GM12878 (cell line): ENCODE data around the gene DOCK2. TPM values are rescaled to one million over a fixed set of nuclear protein-coding genes. Genes with fewer than 3 reads are reported as not detected.

Experiments
- ATAC-seq: fragments of 200-7000 bp; cut with Tn5 transposase; 3 replicates; pipeline ENCODE4 v1.9.1; 2020; ENCODE audit warnings: mild to moderate bottlenecking, moderate library complexity
- BruUV-seq: library from RNA; stranded (reverse); fragments of 400-500 nt; replicated peaks from 2 replicates; lab custom pipeline; 2021; lab: Mats Ljungman, UMichigan
- CTCF ChIA-PET: fragments of 300-600 bp; sonication (Branson Sonifier 250); formaldehyde crosslinking; extraction: SDS; loops from one replicate; lab custom pipeline; 2021; ENCODE audit warnings: inconsistent platforms; lab: Yijun Ruan, JAX
- POLR2A ChIA-PET: fragments of 350-600 bp; formaldehyde crosslinking; extraction: SDS; loops from one replicate; lab custom pipeline; 2021; ENCODE audit warnings: inconsistent platforms; lab: Charles Lee
- RAD21 ChIA-PET: fragments of 300-600 bp; sonication (Branson Sonifier 250); formaldehyde crosslinking; loops from one replicate; lab custom pipeline; 2023; ENCODE audit warnings: antibody characterized with exemption; ENCODE audit not compliant: unreplicated experiment; lab: Charles Lee
- SMC1A ChIA-PET: fragments of 300-600 bp; sonication (Branson Sonifier 250); formaldehyde crosslinking; loops from one replicate; lab custom pipeline; 2023; ENCODE audit not compliant: unreplicated experiment, uncharacterized antibody; lab: Charles Lee
- DNase-seq: peaks from one replicate; pipeline ENCODE4 v3.0.0-alpha.2; 2011; ENCODE audit warnings: low read depth, low spot score
- FAIRE-seq: peaks from 3 replicates; lab custom pipeline; 2011; peaks lifted over from hg19 to GRCh38; lab: Jason Lieb, UNC
- H2AFZ ChIP-seq: 2 replicates; pipeline ENCODE4 v1.6.0; 2011; ENCODE audit warnings: low read depth, low read length, control low read depth; ENCODE audit not compliant: control insufficient read depth
- H3K27ac ChIP-seq: 2 replicates; pipeline ENCODE4 v1.5.1; 2011; ENCODE audit warnings: control low read depth; ENCODE audit not compliant: control insufficient read depth, insufficient read depth
- H3K27me3 ChIP-seq, 2 experiments: replicated peaks in 1 of 2; 2 replicates each; pipeline versions ENCODE4 v1.6.0 to v1.6.1; 2011; ENCODE audit warnings: low read length in 1 of 2; ENCODE audit not compliant: control insufficient read depth in 2 of 2, insufficient read depth in 2 of 2
- H3K36me3 ChIP-seq, 2 experiments: 2 replicates each; pipeline ENCODE4 v1.5.1; 2011; ENCODE audit warnings: low read length in 1 of 2; ENCODE audit not compliant: control insufficient read depth in 2 of 2, insufficient read depth in 2 of 2
- H3K4me1 ChIP-seq: 2 replicates; pipeline ENCODE4 v1.6.1; 2011; ENCODE audit warnings: mild to moderate bottlenecking, low read length, moderate library complexity, mixed read lengths; ENCODE audit not compliant: control insufficient read depth, insufficient read depth
- H3K4me2 ChIP-seq: 2 replicates; pipeline ENCODE4 v1.6.0; 2011; ENCODE audit warnings: control low read depth; ENCODE audit not compliant: control insufficient read depth, insufficient read depth
- H3K4me3 ChIP-seq: fragments of 200-600 bp; sonication (generic); 2 replicates; pipeline ENCODE4 v1.5.1; 2016
- H3K79me2 ChIP-seq: 2 replicates; pipeline ENCODE4 v1.6.0; 2011; ENCODE audit warnings: low read length; ENCODE audit not compliant: control insufficient read depth, insufficient read depth
- H3K9ac ChIP-seq: 2 replicates; pipeline ENCODE4 v1.8.0; 2011; ENCODE audit warnings: low read length, control low read depth, mixed read lengths; ENCODE audit not compliant: control insufficient read depth, insufficient read depth
- H3K9me3 ChIP-seq: replicated peaks from 3 replicates; pipeline ENCODE4 v1.5.1; 2011; ENCODE audit warnings: mild to moderate bottlenecking, low read length; ENCODE audit not compliant: control insufficient read depth, insufficient read depth
- H4K20me1 ChIP-seq: 2 replicates; pipeline ENCODE4 v1.6.0; 2011; ENCODE audit not compliant: control insufficient read depth, insufficient read depth
- RAD51 ChIP-seq: fragments of 450-650 bp; IDR thresholded peaks from 2 replicates; pipeline ENCODE4 v1.6.1; 2016; ENCODE audit warnings: moderate library complexity, mild to moderate bottlenecking, inconsistent platforms
- SMAD1 ChIP-seq: fragments of 450-650 bp; IDR thresholded peaks from 2 replicates; pipeline ENCODE4 v1.6.1; 2018; ENCODE audit warnings: mild to moderate bottlenecking, low read depth; ENCODE audit not compliant: partially characterized antibody
- WGBS: methylation state at CpG from one replicate; pipeline ENCODE4 v1.1.6; 2016; ENCODE audit warnings: low lambda C conversion rate; ENCODE audit not compliant: insufficient replicate concordance, insufficient coverage; ENCODE audit errors: missing lambda C conversion rate; 5-methylcytosine and 5-hydroxymethylcytosine counted together
- in situ Hi-C: fragments of 300-500 bp; cut with MboI; formaldehyde crosslinking; loops from 9 replicates; pipeline ENCODE4 v1.14.3; 2018; ENCODE audit warnings: mixed read lengths
- intact Hi-C: fragments of 100-400 bp; cut with micrococcal nuclease; formaldehyde crosslinking; loops from one replicate; pipeline ENCODE4 v1.14.2; 2022; ENCODE audit not compliant: unreplicated experiment
- polyA plus RNA-seq, 11 experiments: library from polyadenylated mRNA; depleted of rRNA in 4 of 11; unstranded in 6 of 11; stranded (reverse) in 5 of 11; fragments of >200 nt; fragmentation: Nextera tagmentation in 4 of 11; fragmentation: Illumina TruSeq in 1 of 11; extraction: Ambion mirVana in 4 of 11; extraction: Trizol in 1 of 11; gene quantifications; 1 replicate in 1 of 11; 2 replicates in 10 of 11; pipeline versions ENCODE4 v1.2.1 to v1.2.3, GENCODE V29; 2011 to 2016; ENCODE audit warnings: inconsistent platforms in 2 of 11, missing spikeins in 2 of 11, low read depth in 1 of 11
- total RNA-seq, 4 experiments: library from RNA; depleted of rRNA in 3 of 4; stranded (reverse); fragments of >200 nt in 3 of 4; fragmentation: Illumina TruSeq in 1 of 4; extraction: Trizol in 1 of 4; gene quantifications; 2 replicates each; pipeline versions ENCODE4 v1.2.1 to v1.2.3, GENCODE V29; 2013 to 2021
- TF ChIP-seq, protein P1 (sequence below), 3 experiments: IDR thresholded peaks in 2 of 3; conservative IDR thresholded peaks in 1 of 3; 2 replicates each; pipeline ENCODE4 v1.5.1; 2011; ENCODE audit warnings: low read depth in 3 of 3, low read length in 3 of 3, mild to moderate bottlenecking in 3 of 3, control low read depth in 2 of 3, moderate library complexity in 2 of 3, inconsistent platforms in 1 of 3, mixed read lengths in 1 of 3; ENCODE audit not compliant: control insufficient read depth in 2 of 3, insufficient read depth in 1 of 3; ENCODE audit errors: extremely low read depth in 1 of 3
- TF ChIP-seq, protein P2 (sequence below): IDR thresholded peaks from 2 replicates; pipeline ENCODE4 v1.6.1; 2012; ENCODE audit warnings: mild to moderate bottlenecking, low read depth, low read length
- TF ChIP-seq, protein P3 (sequence below): IDR thresholded peaks from 2 replicates; pipeline ENCODE4 v1.6.1; 2011; ENCODE audit warnings: low read depth, low read length, improper control_type of control experiment, borderline replicate concordance
- TF ChIP-seq, protein P4 (sequence below): fragments of 450-650 bp; IDR thresholded peaks from 2 replicates; pipeline ENCODE4 v1.6.1; 2017; ENCODE audit warnings: mild to moderate bottlenecking
- TF ChIP-seq, protein P5 (sequence below): IDR thresholded peaks from 2 replicates; pipeline ENCODE4 v1.6.1; 2012; ENCODE audit warnings: low read depth, low read length, improper control_type of control experiment

Gene DOCK2
- total and polyA plus RNA-seq, 10 of the 15 experiments (the other 5 are each of a cell fraction or from before 2014, with no cell fraction given), result 34.2 to 192 (median 118) TPM

DNA sequence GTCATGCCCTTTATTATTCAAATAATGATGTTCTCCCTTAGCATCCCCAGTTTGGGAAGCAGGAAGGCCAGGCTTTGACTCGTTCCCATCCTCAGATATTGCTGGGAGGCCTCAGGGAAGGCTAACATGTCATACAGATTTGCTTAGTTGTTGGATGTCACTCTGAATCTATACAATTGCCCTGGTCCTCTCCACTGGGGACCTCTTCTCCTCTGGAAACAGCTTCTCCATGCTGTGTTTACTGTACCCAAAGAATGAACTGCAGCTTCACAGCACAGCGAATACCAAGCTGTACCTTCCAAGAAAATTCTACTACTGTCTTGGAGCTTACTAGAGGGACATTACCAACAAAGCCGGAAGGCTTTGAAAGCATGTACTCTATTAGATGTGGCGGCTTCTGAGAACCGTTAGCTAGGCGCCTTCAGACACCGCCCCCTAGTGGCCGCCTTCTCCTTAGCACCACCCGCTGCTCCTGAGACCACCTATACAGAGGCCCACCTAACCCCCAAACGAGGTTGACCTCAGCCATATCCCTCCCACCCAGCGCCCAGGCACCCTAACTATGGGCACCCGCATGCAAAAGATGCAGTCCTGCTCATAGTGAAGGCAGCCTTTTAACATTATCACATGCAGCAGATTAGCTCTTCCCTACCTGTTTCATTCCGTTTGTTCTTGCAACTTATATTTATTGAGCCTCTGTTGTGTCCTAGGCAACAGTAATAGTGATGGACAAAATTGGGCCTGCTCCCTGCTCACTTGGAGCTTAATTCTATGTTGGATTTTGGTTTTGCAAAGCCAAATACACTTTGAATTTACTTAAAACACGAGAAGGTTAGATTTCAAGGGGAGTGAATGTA lies 433.7 kb downstream of the DOCK2 start:
- intact Hi-C loops, result loop anchor here (10.0 kb wide), 1 partner anchor 366 kb away; no protein-coding TSS in a partner anchor
- no peak overlapping the region for H3K9ac ChIP-seq
- no peaks in the 10 kb centered on the region for H3K79me2 ChIP-seq
- peaks cover 8 to 27% of the 10 kb centered on the region in 2 experiments for H3K36me3 ChIP-seq
- H3K4me3 ChIP-seq, result no peak overlapping the region
- no peaks in the 10 kb centered on the region for H3K27me3 ChIP-seq
- 96% methylated on average over 14 of the region's 14 CpGs for WGBS
- no peaks in the 10 kb centered on the region for H4K20me1 ChIP-seq
- no peak for FAIRE-seq
- TF ChIP-seq, protein P1, sequence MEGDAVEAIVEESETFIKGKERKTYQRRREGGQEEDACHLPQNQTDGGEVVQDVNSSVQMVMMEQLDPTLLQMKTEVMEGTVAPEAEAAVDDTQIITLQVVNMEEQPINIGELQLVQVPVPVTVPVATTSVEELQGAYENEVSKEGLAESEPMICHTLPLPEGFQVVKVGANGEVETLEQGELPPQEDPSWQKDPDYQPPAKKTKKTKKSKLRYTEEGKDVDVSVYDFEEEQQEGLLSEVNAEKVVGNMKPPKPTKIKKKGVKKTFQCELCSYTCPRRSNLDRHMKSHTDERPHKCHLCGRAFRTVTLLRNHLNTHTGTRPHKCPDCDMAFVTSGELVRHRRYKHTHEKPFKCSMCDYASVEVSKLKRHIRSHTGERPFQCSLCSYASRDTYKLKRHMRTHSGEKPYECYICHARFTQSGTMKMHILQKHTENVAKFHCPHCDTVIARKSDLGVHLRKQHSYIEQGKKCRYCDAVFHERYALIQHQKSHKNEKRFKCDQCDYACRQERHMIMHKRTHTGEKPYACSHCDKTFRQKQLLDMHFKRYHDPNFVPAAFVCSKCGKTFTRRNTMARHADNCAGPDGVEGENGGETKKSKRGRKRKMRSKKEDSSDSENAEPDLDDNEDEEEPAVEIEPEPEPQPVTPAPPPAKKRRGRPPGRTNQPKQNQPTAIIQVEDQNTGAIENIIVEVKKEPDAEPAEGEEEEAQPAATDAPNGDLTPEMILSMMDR (IDR thresholded peaks at IDR 0.05 in 2 of 3, conservative IDR thresholded peaks at IDR 0.05 in 1 of 3; ENCODE audit: control insufficient read depth in 2 of 3, extremely low read depth in 1 of 3, insufficient read depth in 1 of 3, low read depth in 3 of 3, low read length in 3 of 3), result peak; percentile 15 to 51 (median 44); a peak in 4 of 6 replicates
- TF ChIP-seq, protein P2, sequence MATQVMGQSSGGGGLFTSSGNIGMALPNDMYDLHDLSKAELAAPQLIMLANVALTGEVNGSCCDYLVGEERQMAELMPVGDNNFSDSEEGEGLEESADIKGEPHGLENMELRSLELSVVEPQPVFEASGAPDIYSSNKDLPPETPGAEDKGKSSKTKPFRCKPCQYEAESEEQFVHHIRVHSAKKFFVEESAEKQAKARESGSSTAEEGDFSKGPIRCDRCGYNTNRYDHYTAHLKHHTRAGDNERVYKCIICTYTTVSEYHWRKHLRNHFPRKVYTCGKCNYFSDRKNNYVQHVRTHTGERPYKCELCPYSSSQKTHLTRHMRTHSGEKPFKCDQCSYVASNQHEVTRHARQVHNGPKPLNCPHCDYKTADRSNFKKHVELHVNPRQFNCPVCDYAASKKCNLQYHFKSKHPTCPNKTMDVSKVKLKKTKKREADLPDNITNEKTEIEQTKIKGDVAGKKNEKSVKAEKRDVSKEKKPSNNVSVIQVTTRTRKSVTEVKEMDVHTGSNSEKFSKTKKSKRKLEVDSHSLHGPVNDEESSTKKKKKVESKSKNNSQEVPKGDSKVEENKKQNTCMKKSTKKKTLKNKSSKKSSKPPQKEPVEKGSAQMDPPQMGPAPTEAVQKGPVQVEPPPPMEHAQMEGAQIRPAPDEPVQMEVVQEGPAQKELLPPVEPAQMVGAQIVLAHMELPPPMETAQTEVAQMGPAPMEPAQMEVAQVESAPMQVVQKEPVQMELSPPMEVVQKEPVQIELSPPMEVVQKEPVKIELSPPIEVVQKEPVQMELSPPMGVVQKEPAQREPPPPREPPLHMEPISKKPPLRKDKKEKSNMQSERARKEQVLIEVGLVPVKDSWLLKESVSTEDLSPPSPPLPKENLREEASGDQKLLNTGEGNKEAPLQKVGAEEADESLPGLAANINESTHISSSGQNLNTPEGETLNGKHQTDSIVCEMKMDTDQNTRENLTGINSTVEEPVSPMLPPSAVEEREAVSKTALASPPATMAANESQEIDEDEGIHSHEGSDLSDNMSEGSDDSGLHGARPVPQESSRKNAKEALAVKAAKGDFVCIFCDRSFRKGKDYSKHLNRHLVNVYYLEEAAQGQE, result no peak
- TF ChIP-seq, protein P3, sequence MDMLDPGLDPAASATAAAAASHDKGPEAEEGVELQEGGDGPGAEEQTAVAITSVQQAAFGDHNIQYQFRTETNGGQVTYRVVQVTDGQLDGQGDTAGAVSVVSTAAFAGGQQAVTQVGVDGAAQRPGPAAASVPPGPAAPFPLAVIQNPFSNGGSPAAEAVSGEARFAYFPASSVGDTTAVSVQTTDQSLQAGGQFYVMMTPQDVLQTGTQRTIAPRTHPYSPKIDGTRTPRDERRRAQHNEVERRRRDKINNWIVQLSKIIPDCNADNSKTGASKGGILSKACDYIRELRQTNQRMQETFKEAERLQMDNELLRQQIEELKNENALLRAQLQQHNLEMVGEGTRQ, result no peak
- TF ChIP-seq, protein P4, sequence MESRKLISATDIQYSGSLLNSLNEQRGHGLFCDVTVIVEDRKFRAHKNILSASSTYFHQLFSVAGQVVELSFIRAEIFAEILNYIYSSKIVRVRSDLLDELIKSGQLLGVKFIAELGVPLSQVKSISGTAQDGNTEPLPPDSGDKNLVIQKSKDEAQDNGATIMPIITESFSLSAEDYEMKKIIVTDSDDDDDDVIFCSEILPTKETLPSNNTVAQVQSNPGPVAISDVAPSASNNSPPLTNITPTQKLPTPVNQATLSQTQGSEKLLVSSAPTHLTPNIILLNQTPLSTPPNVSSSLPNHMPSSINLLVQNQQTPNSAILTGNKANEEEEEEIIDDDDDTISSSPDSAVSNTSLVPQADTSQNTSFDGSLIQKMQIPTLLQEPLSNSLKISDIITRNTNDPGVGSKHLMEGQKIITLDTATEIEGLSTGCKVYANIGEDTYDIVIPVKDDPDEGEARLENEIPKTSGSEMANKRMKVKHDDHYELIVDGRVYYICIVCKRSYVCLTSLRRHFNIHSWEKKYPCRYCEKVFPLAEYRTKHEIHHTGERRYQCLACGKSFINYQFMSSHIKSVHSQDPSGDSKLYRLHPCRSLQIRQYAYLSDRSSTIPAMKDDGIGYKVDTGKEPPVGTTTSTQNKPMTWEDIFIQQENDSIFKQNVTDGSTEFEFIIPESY, result peak; percentile 99
- TF ChIP-seq, protein P5, sequence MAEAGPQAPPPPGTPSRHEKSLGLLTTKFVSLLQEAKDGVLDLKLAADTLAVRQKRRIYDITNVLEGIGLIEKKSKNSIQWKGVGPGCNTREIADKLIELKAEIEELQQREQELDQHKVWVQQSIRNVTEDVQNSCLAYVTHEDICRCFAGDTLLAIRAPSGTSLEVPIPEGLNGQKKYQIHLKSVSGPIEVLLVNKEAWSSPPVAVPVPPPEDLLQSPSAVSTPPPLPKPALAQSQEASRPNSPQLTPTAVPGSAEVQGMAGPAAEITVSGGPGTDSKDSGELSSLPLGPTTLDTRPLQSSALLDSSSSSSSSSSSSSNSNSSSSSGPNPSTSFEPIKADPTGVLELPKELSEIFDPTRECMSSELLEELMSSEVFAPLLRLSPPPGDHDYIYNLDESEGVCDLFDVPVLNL, result no peak
- TF ChIP-seq RAD51 (no peak), SMAD1 (no peak)
- no peak overlapping the region for H2AFZ ChIP-seq
- no peak overlapping the region for H3K27ac ChIP-seq
- ChIA-PET POLR2A (no interaction called here), CTCF (interaction anchor here (0.7 to 2.4 kb wide), 8 partner anchors 11 to 369 kb away, joined by 3 to 7 read pairs (median 4); no protein-coding TSS in a partner anchor), SMC1A (interaction anchor here (1.1 to 1.7 kb wide), 2 partner anchors 14 to 112 kb away, joined by 3 to 6 read pairs; no protein-coding TSS in a partner anchor), RAD21 (interaction anchor here (0.6 kb wide), 1 partner anchor 109 kb away, joined by 3 read pairs; no protein-coding TSS in a partner anchor)
- 0 out of 3 replicates have a peak, but pooled peaks have one; percentile 14 for ATAC-seq
- no peaks in the 10 kb centered on the region for H3K9me3 ChIP-seq
- H3K4me2 ChIP-seq, result no peak overlapping the region
- DNase-seq, result no peak
- no TSS peak for BruUV-seq
- in situ Hi-C loops, result no loop called here
- H3K4me1 ChIP-seq, result no peaks in the 10 kb centered on the region; the same call in 1 of the 2 replicates
